AG04450 (cell line): Measurements from ENCODE around the gene LCN1. TPM values are rescaled to one million over a fixed set of nuclear protein-coding genes. Genes with fewer than 3 reads are reported as not detected.
"Not testable (repeated sequence)": the region's sequence is repeated elsewhere in the genome, so short reads cannot be mapped to it uniquely, and the experiment has no call there.

Experiments used
- CTCF ChIA-PET: fragments of 300-600, 350-600 bp; formaldehyde crosslinking; extraction: SDS; loops from one replicate; lab custom pipeline; 2022; ENCODE audit warnings: antibody characterized with exemption, inconsistent platforms; lab: Charles Lee
- POLR2A ChIA-PET: fragments of 350-600 bp; formaldehyde crosslinking; extraction: SDS; loops from one replicate; lab custom pipeline; 2021; ENCODE audit warnings: antibody characterized with exemption, inconsistent platforms; lab: Yijun Ruan, JAX
- DNase-seq: peaks from one replicate; pipeline ENCODE4 v3.0.0-alpha.2; 2011; ENCODE audit warnings: low read depth, low spot score
- H3K27ac ChIP-seq: one replicate; pipeline ENCODE4 v1.5.1; 2012; ENCODE audit warnings: low read depth, low read length, control low read depth
- H3K27me3 ChIP-seq: one replicate; pipeline ENCODE4 v1.6.0; 2012; ENCODE audit warnings: low read length; ENCODE audit not compliant: control insufficient read depth, insufficient read depth
- H3K4me3 ChIP-seq: 2 replicates; pipeline ENCODE4 v1.5.1; 2011; ENCODE audit warnings: mild to moderate bottlenecking, low read depth, low read length, control low read depth
- H3K9me3 ChIP-seq: 2 replicates; pipeline ENCODE4 v1.5.1; 2012; ENCODE audit warnings: low read length; ENCODE audit not compliant: control insufficient read depth, insufficient read depth
- CTCF ChIP-seq: IDR thresholded peaks from 2 replicates; pipeline ENCODE4 v1.5.1; 2011; ENCODE audit warnings: low read depth, low read length, control low read depth, inconsistent platforms
- polyA plus RNA-seq: library from polyadenylated mRNA; depleted of rRNA; stranded (reverse); fragments of >200 nt; gene quantifications from 2 replicates; pipeline ENCODE4 v1.2.3, GENCODE V29; 2011

LCN1 gene
- polyA plus RNA-seq, 1 experiment, result not detected

- H3K27ac ChIP-seq, result no peak overlapping the region
- CTCF ChIA-PET, result interaction anchor here (0.6 to 1.3 kb wide), 3 partner anchors 8 to 46 kb away, joined by 3 to 5 read pairs (median 4); no protein-coding TSS in a partner anchor
- no peak overlapping the region for H3K4me3 ChIP-seq
Measured at GRCh38 chr9:135512241-135512603, 9.0 kb upstream of the LCN1 start.

GRCh38 chr9:135512904-135513303 lies 8.3 kb upstream of the LCN1 start:
- H3K27ac ChIP-seq, result no peak overlapping the region
- DNase-seq, result no peak
- CTCF ChIA-PET, result interaction anchor here (1.0 to 1.3 kb wide), 2 partner anchors 9 to 13 kb away, joined by 4 to 5 read pairs; no protein-coding TSS in a partner anchor
- H3K4me3 ChIP-seq, result no peak overlapping the region
- TF ChIP-seq CTCF, result no peak
- POLR2A ChIA-PET, result no interaction called here
- peaks cover 3% of the 10 kb centered on the region; the same call in 1 of the 2 replicates for H3K9me3 ChIP-seq
- no peaks in the 10 kb centered on the region for H3K27me3 ChIP-seq

More at GRCh38 chr9:135512241-135512603, 9.0 kb upstream of the LCN1 start:
- POLR2A ChIA-PET, result no interaction called here
- no peak for DNase-seq
- no peak for TF ChIP-seq CTCF
- Histone ChIP-seq H3K27me3 (no peaks in the 10 kb centered on the region), H3K9me3 (peaks cover 3% of the 10 kb centered on the region; the same call in 1 of the 2 replicates)

- no peak for DNase-seq
- TF ChIP-seq CTCF, result no peak
- Histone ChIP-seq H3K9me3 (peaks cover 2% of the 10 kb centered on the region; the same call in 1 of the 2 replicates), H3K27ac (no peak overlapping the region), H3K27me3 (peaks cover 4% of the 10 kb centered on the region), H3K4me3 (no peak overlapping the region)
- CTCF ChIA-PET, result interaction anchor here (1.0 to 1.3 kb wide), 2 partner anchors 9 to 13 kb away, joined by 4 to 5 read pairs; no protein-coding TSS in a partner anchor
- POLR2A ChIA-PET, result no interaction called here
Measured at GRCh38 chr9:135513351-135513846, 7.8 kb upstream of the LCN1 start.

GRCh38 chr9:135513906-135514305 lies 7.3 kb upstream of the LCN1 start:
- CTCF ChIA-PET, H3K4me3 ChIP-seq, POLR2A ChIA-PET, H3K27ac ChIP-seq, H3K27me3 ChIP-seq, DNase-seq, H3K9me3 ChIP-seq: not testable (repeated sequence)

- Histone ChIP-seq H3K27me3 (peaks cover 6% of the 10 kb centered on the region), H3K27ac (no peak overlapping the region), H3K9me3 (no peaks in the 10 kb centered on the region; the same call in 1 of the 2 replicates), H3K4me3 (no peak overlapping the region)
- DNase-seq, result no peak
- TF ChIP-seq CTCF, result no peak
- CTCF ChIA-PET, result no interaction called here
- POLR2A ChIA-PET, result no interaction called here
Measured at GRCh38 chr9:135514342-135515082, 6.7 kb upstream of the LCN1 start.
